ENCODE data around the gene MYB.
"Not testable (repeated sequence)": the region's sequence is repeated elsewhere in the genome, so short reads cannot be mapped to it uniquely, and the experiment has no call there.

MYB gene

GRCh38 chr6:135224037-135224647 lies 43.0 kb downstream of the MYB start:
- DNase-seq (ENCODE audit: low spot score): no peak

GRCh38 chr6:135225911-135226310 lies 44.8 kb downstream of the MYB start:
- no peak for DNase-seq (ENCODE audit: low spot score)

GRCh38 chr6:135226537-135226936 lies 45.4 kb downstream of the MYB start:
- no peak for DNase-seq (ENCODE audit: low spot score)

GRCh38 chr6:135227349-135227748 lies 46.2 kb downstream of the MYB start:
- DNase-seq (ENCODE audit: low spot score): no peak

- no peak for DNase-seq (ENCODE audit: low spot score)
These were observed 46.6 kb downstream of the MYB start for GRCh38 chr6:135227758-135228157.

GRCh38 chr6:135228486-135228885 lies 47.4 kb downstream of the MYB start:
- no peak for DNase-seq (ENCODE audit: low spot score)

- DNase-seq (ENCODE audit: low spot score): no peak
These were observed 48.9 kb downstream of the MYB start for GRCh38 chr6:135229996-135230395.

- DNase-seq (ENCODE audit: low spot score): no peak
These were observed 49.8 kb downstream of the MYB start for GRCh38 chr6:135230711-135231468.

GRCh38 chr6:135231469-135231844 lies 50.3 kb downstream of the MYB start:
- no peak for DNase-seq (ENCODE audit: low spot score)

GRCh38 chr6:135233686-135234491 lies 52.8 kb downstream of the MYB start:
- DNase-seq (ENCODE audit: low spot score): no peak

- DNase-seq (ENCODE audit: low spot score): no peak
These were observed 53.3 kb downstream of the MYB start for GRCh38 chr6:135234492-135234780.

- no peak for DNase-seq (ENCODE audit: low spot score)
These were observed 54.6 kb downstream of the MYB start for GRCh38 chr6:135235716-135236115.

- DNase-seq (ENCODE audit: low spot score): no peak
These were observed 55.2 kb downstream of the MYB start for GRCh38 chr6:135236319-135236718.

- DNase-seq (ENCODE audit: low spot score): no peak
These were observed 55.6 kb downstream of the MYB start for GRCh38 chr6:135236732-135237131.

- no peak for DNase-seq (ENCODE audit: low spot score)
These were observed 59.6 kb downstream of the MYB start for GRCh38 chr6:135240711-135241110.

- no peak for DNase-seq (ENCODE audit: low spot score)
These were observed 63.0 kb downstream of the MYB start for GRCh38 chr6:135243871-135244796.

GRCh38 chr6:135244805-135245204 lies 63.7 kb downstream of the MYB start:
- DNase-seq (ENCODE audit: low spot score): no peak

GRCh38 chr6:135246412-135247012 lies 65.4 kb downstream of the MYB start:
- not testable (repeated sequence) for DNase-seq (ENCODE audit: low spot score)

GRCh38 chr6:135250234-135250633 lies 69.1 kb downstream of the MYB start:
- DNase-seq (ENCODE audit: low spot score): no peak

- DNase-seq (ENCODE audit: low spot score): no peak
These were observed 69.8 kb downstream of the MYB start for GRCh38 chr6:135250751-135251497.
